Dendritic cell treated with granulocyte-macrophage colony-stimulating factor and Interleukin-4, amounts not matched to agents 40 ng/mL and 50 ng/mL, for 4 days (primary cell): ENCODE data around the gene SLC39A11.
A peak's percentile ranks its signal among the peaks of the same experiment; 100 is the strongest.

Source experiments
- H3K27ac Mint-ChIP-seq: one replicate; pipeline ENCODE4 v1.8.0; 2022; ENCODE audit warnings: mild to moderate bottlenecking, mixed read lengths
- H3K27me3 Mint-ChIP-seq: one replicate; pipeline ENCODE4 v1.8.0; 2022; ENCODE audit warnings: mild to moderate bottlenecking, mixed read lengths
- H3K36me3 Mint-ChIP-seq: one replicate; pipeline ENCODE4 v1.8.0; 2022; ENCODE audit warnings: low read depth, mixed read lengths
- H3K4me1 Mint-ChIP-seq: one replicate; pipeline ENCODE4 v1.8.0; 2022; ENCODE audit warnings: low read depth, mixed read lengths
- H3K4me3 Mint-ChIP-seq: one replicate; pipeline ENCODE4 v1.8.0; 2022; ENCODE audit warnings: mild to moderate bottlenecking, moderate library complexity, mixed read lengths
- H3K9me3 Mint-ChIP-seq: one replicate; pipeline ENCODE4 v1.8.0; 2022; ENCODE audit warnings: mixed read lengths
- intact Hi-C: fragments of 100-400 bp; cut with micrococcal nuclease; formaldehyde crosslinking; loops from one replicate; pipeline ENCODE4 v1.15.0; 2022

The SLC39A11 gene

DNA sequence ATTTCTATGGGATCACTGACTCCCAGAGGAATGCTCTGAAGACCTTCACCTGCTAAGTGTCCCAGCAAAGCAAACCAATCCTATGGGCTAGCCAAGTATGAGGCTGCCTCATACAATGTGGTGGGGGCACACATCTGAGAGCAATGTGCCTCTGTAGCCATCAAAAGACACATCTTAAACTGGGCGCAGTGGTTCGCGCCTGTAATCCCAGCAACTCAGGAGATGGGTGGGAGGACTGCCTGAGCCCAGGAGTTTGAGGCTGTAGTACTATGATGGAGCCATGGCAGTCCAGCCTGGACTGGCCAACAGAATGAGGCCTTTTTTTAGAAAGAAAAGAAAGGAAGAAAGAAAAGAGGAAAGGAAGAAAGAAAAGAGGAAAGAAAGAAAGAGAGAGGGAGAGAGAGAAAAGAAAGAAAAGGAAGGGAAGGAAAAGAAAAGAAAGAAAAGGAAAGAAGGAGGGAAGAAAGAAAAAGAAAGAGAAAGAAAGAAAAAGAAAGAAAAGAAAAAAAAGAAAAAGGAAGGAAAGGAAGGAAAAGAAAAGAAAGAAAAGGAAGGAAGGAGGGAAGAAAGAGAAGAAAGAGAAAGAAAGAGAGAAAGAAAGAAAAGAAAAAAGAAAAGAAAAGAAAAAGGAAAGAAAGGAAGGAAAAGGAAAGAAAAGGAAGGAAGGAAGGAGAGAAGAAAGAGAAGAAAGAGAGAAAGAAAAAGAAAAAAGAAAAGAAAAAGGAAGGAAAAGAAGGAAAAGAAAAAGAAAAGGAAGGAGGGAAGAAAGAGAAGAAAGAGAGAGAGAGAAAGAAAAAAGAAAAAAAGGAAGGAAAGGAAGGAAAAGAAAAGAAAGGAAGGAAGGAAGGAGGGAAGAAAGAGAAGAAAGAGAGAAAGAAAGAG, 430.3 kb downstream of the SLC39A11 start:
- no peak overlapping the region for H3K27ac Mint-ChIP-seq
- no peak overlapping the region for H3K4me3 Mint-ChIP-seq
- intact Hi-C loops, result no loop called here
- peaks cover 6% of the 10 kb centered on the region for H3K36me3 Mint-ChIP-seq
- no peaks in the 10 kb centered on the region for H3K9me3 Mint-ChIP-seq
- H3K4me1 Mint-ChIP-seq, result no peaks in the 10 kb centered on the region
- no peaks in the 10 kb centered on the region for H3K27me3 Mint-ChIP-seq

DNA sequence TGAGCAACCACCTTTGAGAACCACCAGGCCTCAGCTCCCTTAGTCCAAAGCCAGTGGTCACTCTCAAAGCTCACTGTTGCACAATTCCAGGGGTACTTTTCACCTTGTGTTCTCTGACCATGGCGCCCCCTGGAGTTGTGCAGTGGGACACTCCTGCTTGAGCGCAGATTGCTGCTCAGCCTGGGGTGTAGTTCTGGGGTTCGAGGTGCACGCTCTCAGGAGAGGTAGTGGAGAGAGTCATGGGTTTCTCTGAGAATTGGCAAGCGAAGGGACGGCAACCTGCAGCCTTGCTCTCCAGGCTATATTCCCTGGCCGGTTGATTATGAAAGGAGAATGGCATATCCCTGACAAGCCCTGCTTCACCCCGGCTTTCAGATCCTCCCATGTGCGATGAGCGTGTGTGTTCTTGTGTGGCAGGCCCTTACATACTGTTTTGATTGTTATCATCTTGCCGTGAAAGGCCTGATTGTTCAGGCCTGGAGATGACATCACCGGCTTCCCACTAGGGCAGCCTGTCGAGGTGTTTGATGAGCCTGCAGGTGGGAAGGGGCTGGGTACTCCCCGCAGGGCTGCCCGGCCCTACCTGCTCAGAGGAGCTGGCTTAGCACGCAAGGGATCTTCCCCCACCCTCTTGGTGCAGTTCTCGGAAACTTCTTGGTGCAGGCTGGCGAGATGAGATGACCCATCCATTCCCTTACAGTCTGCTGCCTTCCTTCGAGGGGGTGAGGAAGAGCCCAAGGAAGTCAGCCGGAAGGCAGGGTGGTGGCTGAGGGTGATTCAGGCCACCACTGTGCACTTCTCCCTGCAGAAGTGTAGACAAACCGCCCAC, 431.2 kb downstream of the SLC39A11 start:
- no peak overlapping the region for H3K27ac Mint-ChIP-seq
- no peaks in the 10 kb centered on the region for H3K4me1 Mint-ChIP-seq
- H3K27me3 Mint-ChIP-seq, result no peaks in the 10 kb centered on the region
- intact Hi-C loops, result no loop called here
- H3K4me3 Mint-ChIP-seq, result no peak overlapping the region
- no peaks in the 10 kb centered on the region for H3K9me3 Mint-ChIP-seq
- H3K36me3 Mint-ChIP-seq, result peaks cover 6% of the 10 kb centered on the region

DNA sequence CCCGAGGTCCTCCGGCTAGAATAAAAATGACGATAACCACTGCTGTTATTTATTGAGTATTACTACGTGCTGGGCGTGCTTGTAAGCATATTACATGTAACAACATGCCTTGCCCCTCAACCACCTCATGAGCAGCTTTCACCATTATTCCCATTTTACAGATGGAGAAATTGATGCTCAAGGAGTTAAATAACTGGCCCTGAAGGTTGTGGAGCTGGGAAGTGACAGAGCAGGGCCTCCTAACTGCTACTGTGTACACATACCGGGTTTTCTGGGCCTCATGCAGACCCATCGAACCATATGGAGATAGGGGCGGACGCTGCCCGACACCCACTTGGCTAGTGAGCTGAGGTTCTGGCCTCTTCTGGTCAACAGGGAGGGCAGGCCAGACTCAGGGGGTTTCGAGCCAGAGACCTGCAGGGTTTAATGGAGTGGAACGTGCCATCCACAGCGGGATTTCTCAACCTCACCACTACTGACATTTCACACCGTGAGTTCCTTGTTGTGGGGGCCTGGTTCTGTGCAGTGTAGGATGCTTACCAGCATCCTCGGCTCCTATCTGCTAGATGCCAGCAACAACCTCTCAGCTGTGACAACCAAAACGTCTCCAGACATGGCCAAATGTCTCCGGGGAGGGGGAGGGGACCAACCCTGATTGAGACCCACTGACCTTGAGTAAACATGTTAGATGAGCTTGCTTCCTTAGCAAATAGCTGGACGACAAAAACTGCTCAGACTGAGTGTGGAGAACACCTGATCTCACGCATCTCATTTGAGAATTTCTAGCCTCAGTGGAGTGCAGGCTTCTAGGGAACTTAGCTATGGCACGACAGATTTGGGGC, 432.0 kb downstream of the SLC39A11 start:
- Mint-ChIP-seq H3K4me1 (no peaks in the 10 kb centered on the region), H3K36me3 (peaks cover 7% of the 10 kb centered on the region), H3K4me3 (no peak overlapping the region), H3K9me3 (no peaks in the 10 kb centered on the region), H3K27ac (no peak overlapping the region), H3K27me3 (no peaks in the 10 kb centered on the region)
- intact Hi-C loops, result no loop called here

DNA sequence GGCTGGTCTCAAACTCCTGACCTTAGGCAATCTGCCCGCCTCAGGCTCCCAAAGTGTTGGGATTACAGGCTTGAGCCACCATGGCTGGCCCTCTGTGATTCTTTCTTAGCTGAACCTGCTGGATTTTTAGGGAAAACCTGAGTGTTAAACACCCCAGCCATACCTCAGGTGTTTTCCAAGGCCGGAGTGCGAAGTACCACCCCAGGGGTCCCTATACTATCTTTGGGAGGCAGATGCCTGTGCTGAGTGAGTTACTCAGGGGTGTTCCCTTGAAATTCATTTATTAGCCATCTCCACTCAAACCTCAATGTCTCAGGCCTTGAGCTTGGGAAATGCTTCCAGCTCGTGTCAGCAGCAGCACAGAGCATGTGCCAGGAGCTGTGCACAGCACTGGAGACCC, 432.7 kb downstream of the SLC39A11 start:
- Mint-ChIP-seq H3K27me3 (no peaks in the 10 kb centered on the region), H3K9me3 (no peaks in the 10 kb centered on the region), H3K4me3 (no peak overlapping the region), H3K27ac (no peak overlapping the region), H3K36me3 (peaks cover 12% of the 10 kb centered on the region), H3K4me1 (no peaks in the 10 kb centered on the region)
- intact Hi-C loops, result no loop called here

DNA sequence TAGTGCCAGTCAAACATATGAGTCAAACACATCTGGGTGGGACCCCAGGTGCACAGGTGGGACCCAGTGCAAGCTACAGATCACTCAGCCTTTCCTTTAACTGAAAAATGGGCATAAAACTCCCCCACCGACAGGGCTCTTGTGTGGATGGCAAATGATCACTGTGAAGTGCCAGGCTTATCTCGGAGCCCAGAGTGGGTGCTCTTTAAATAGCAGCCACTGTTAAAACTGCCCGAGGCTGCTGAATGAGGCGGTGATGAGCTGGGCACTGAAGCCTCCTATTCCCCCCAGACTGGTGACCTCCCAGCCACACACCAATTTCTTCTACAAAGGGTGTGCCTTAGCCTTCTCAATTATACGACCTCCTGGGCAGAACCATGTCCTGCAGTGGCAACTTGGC, 433.8 kb downstream of the SLC39A11 start:
- Mint-ChIP-seq H3K9me3 (no peaks in the 10 kb centered on the region), H3K27ac (no peak overlapping the region)
- intact Hi-C loops, result no loop called here

DNA sequence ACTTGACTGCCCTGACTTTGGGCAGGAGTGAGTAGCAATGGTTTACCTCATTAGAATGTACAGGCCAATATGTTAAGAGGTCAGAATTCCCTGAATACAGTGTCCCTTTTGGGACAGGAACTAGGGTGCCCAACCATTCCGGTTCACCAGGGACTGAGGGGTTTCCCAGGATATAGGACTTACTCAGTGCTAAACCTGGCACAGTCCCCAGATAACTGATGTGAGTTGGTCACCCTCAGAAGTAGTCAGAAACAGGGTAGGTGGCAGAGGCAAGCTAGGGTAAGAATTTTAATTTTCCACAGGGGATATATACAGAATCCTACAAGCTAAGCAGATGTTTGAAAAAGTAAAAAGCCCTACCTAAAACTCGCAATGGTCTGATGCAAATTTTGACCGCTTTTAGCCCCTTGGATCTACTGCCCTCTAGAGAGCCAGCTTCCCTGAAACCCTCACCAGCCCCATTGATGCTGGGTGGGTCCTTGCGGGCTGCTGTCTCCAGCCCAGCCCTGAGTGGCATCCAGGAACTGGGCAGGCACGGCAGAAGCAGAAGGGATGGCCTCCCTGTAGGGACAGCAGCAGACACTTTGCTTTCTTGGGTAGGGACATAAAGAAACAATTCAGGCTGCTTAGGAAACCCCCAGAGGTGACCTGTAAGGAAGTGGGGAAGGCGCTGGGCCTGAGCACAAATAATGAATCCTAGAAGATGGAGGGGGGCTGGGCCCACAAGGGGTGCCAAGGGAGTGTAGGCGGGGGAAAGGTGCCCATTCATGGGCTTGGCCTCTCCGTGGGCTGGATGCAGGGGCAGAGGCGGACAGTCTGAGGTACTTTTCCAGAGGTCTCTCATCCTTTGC, 434.8 kb downstream of the SLC39A11 start:
- H3K4me1 Mint-ChIP-seq, result no peaks in the 10 kb centered on the region
- intact Hi-C loops, result no loop called here
- H3K36me3 Mint-ChIP-seq, result peaks cover 12% of the 10 kb centered on the region
- no peak overlapping the region for H3K4me3 Mint-ChIP-seq
- H3K27me3 Mint-ChIP-seq, result no peaks in the 10 kb centered on the region
- H3K9me3 Mint-ChIP-seq, result no peaks in the 10 kb centered on the region
- no peak overlapping the region for H3K27ac Mint-ChIP-seq

More for the DNA sequence above, 433.8 kb downstream of the SLC39A11 start:
- Mint-ChIP-seq H3K36me3 (peaks cover 12% of the 10 kb centered on the region), H3K4me1 (no peaks in the 10 kb centered on the region), H3K27me3 (no peaks in the 10 kb centered on the region), H3K4me3 (no peak overlapping the region)

DNA sequence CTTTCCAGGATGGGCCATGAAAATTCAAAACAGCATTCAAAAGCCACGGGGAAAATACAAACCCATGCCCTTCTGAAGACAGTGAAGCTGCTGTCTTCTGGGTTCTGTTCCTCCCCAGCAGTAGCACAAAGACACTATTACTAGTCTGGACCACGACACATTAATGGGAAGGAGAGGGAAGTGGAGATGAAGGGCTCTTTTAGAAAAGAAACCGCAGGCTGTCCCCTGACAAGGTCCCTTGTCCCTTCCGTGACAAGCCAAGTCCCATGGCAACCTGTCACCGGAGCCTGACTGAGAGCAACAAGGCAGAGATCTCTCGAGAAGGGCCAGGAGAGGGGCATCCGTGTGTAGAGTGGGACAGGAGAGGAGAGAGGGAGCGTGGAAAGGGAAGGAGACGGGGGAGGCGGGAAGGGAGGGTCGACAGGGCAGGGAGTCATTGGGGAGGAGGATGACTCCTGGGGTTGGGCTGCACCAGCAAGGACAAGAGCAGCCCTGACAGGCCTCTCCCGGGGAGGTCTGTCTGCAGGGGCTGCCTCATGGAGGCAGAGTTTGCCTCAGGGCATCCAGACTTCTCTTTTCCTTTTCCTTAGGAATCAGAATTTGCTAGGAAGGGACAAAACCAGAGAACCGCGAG, 436.2 kb downstream of the SLC39A11 start:
- H3K4me3 Mint-ChIP-seq, result no peak overlapping the region
- H3K9me3 Mint-ChIP-seq, result no peaks in the 10 kb centered on the region
- no peaks in the 10 kb centered on the region for H3K4me1 Mint-ChIP-seq
- H3K27me3 Mint-ChIP-seq, result no peaks in the 10 kb centered on the region
- intact Hi-C loops, result no loop called here
- H3K27ac Mint-ChIP-seq, result no peak overlapping the region
- peaks cover 9% of the 10 kb centered on the region for H3K36me3 Mint-ChIP-seq

DNA sequence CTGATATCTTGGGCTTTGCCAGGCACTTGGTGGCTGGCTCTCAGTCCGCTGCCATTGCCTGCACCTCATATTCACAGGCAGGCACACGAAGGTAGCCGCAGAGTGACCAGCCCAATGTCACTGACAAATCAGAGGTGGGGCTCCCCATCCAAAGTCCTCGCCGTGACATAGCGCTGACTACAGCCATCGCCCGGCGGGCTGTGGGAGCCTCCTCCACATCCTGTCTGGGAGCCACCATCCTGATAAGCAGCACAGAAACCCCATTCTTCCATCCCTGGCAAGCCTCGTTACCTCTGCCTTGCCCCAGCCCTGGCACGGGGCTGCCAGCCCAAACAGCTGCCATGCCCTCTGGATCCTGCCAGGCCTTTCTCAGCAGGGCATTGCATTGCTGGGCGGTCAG, 437.8 kb downstream of the SLC39A11 start:
- Mint-ChIP-seq H3K27me3 (no peaks in the 10 kb centered on the region), H3K36me3 (peaks cover 6% of the 10 kb centered on the region), H3K27ac (no peak overlapping the region), H3K4me3 (no peak overlapping the region), H3K9me3 (no peaks in the 10 kb centered on the region), H3K4me1 (no peaks in the 10 kb centered on the region)
- intact Hi-C loops, result no loop called here

DNA sequence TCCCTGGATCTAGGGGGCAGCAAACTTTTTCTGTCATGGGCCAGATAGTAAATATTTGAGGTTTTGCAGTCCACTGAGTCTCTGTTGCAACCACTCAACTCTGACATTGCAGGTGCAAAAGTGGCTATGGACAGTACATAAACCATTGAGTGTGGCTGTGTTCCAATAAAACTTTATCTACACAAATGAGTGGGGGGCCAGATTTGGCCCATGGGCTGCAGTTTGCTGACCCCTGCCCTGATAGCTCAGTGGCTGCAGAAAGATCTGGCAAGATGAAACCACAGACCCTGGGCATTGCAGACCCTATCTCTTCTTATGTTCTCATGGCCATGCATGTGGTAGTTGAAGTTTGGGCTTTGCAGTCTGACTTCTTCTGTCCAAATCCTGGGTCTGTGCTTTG, 440.5 kb downstream of the SLC39A11 start:
- no peak overlapping the region for H3K27ac Mint-ChIP-seq
- peaks cover 4% of the 10 kb centered on the region for H3K4me1 Mint-ChIP-seq
- no peak overlapping the region for H3K4me3 Mint-ChIP-seq
- H3K36me3 Mint-ChIP-seq, result peaks cover 25% of the 10 kb centered on the region
- no peaks in the 10 kb centered on the region for H3K9me3 Mint-ChIP-seq
- intact Hi-C loops, result no loop called here
- H3K27me3 Mint-ChIP-seq, result no peaks in the 10 kb centered on the region

DNA sequence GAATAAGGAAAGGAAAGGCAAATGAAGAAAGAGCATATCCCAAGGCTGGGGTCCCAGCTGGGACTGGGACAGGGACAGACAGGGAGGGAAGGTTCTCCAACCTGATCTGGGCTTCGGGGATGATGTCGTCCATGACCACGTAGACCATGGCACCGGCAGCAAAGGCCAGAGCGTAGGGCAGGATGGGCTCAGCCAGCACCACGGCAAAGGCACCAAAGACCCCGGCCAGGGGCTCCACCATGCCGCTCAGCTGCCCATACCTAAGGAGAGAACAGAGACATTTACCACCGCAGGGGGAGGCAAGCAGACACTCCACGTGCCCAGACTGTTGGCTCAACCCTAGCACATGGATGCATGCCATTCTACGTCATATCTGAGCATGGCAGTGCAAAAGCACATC, 443.8 kb downstream of the SLC39A11 start:
- H3K36me3 Mint-ChIP-seq, result peaks cover 41% of the 10 kb centered on the region
- no peak overlapping the region for H3K27ac Mint-ChIP-seq

DNA sequence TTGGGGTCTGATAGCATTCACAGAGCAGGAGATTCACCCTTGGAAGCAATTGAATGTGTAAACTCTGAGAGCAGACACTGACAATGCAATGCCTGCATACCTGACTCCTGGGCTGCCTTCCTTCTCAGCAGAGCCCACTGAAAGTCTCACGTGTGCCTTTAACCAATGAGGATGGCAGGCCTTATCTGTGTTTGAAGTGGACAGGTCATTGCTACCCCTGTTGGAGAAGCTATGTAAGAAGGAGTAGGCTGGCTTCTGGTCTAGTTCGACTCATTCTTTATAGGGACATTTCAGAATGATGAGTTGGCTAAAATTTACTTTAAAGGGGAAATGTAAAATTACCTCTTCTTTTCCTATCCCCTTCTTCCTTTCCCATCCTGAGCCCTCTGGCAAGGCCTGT, 446.3 kb downstream of the SLC39A11 start:
- H3K9me3 Mint-ChIP-seq, result no peaks in the 10 kb centered on the region
- H3K36me3 Mint-ChIP-seq, result peaks cover 41% of the 10 kb centered on the region
- H3K4me1 Mint-ChIP-seq, result peaks cover 24% of the 10 kb centered on the region
- intact Hi-C loops, result no loop called here
- no peak overlapping the region for H3K4me3 Mint-ChIP-seq
- peaks cover 11% of the 10 kb centered on the region for H3K27me3 Mint-ChIP-seq
- H3K27ac Mint-ChIP-seq, result no peak overlapping the region

More for the DNA sequence above, 443.8 kb downstream of the SLC39A11 start:
- no peaks in the 10 kb centered on the region for H3K27me3 Mint-ChIP-seq
- intact Hi-C loops, result no loop called here
- H3K9me3 Mint-ChIP-seq, result no peaks in the 10 kb centered on the region
- H3K4me3 Mint-ChIP-seq, result no peak overlapping the region
- peaks cover 21% of the 10 kb centered on the region for H3K4me1 Mint-ChIP-seq

DNA sequence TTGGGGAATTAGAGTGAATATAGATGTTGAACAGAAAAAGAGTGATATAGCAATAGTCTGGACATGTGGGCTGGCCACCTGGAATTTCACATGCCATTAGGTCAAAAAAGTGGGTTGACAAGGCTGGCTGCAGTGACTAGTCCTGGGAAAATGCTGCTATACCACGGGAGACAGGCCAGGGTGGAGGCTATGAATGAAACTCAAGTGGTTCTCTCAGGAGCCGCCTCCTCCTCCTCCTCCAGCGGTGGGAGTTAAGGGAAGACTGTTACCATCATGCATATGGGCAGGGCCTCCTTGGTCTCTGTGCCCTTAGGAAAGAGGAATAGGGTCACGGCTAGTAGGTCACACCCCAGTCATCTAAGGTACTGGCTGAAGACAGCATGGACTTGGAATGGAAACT, 448.0 kb downstream of the SLC39A11 start:
- Mint-ChIP-seq H3K4me1 (peaks cover 24% of the 10 kb centered on the region), H3K9me3 (no peaks in the 10 kb centered on the region), H3K27ac (peak overlapping the region; percentile 25), H3K4me3 (no peak overlapping the region), H3K36me3 (peaks cover 41% of the 10 kb centered on the region), H3K27me3 (peaks cover 25% of the 10 kb centered on the region)
- intact Hi-C loops, result no loop called here
